ENCODE measurements around the gene TRMT11. TPM values are rescaled to one million over a fixed set of nuclear protein-coding genes. Genes with fewer than 3 reads are reported as not detected.
"Not testable (repeated sequence)": the region's sequence is repeated elsewhere in the genome, so short reads cannot be mapped to it uniquely, and the experiment has no call there.

Gene TRMT11
- total and polyA plus RNA-seq, 10 of the 15 experiments (the other 5 are each of a cell fraction or from before 2014, with no cell fraction given), result 34.0 to 81.1 (median 43.7) TPM

- DNase-seq (ENCODE audit: low read depth, low spot score); H3K4me1 ChIP-seq (ENCODE audit: control insufficient read depth, insufficient read depth, low read length); BruUV-seq (replicated peaks); H3K27me3 ChIP-seq (replicated peaks in 1 of 2; ENCODE audit: control insufficient read depth in 2 of 2, insufficient read depth in 2 of 2, low read length in 1 of 2); ATAC-seq; RAD21 ChIA-PET (ENCODE audit: unreplicated experiment); H3K9me3 ChIP-seq (replicated peaks; ENCODE audit: control insufficient read depth, insufficient read depth, low read length); POLR2A ChIA-PET; CTCF ChIA-PET; H4K20me1 ChIP-seq (ENCODE audit: control insufficient read depth, insufficient read depth); H3K79me2 ChIP-seq (ENCODE audit: control insufficient read depth, insufficient read depth, low read length); H2AFZ ChIP-seq (ENCODE audit: control insufficient read depth, low read depth, low read length); H3K9ac ChIP-seq (ENCODE audit: control insufficient read depth, insufficient read depth, low read length); H3K4me3 ChIP-seq; FAIRE-seq; H3K27ac ChIP-seq (ENCODE audit: control insufficient read depth, insufficient read depth); H3K4me2 ChIP-seq (ENCODE audit: control insufficient read depth, insufficient read depth); intact Hi-C loops (cut with micrococcal nuclease; ENCODE audit: unreplicated experiment): not testable (repeated sequence)
- SMC1A ChIA-PET (ENCODE audit: uncharacterized antibody, unreplicated experiment), result interaction anchor here (0.6 kb wide), 1 partner anchor 100 kb away, joined by 3 read pairs; no protein-coding TSS in a partner anchor
- in situ Hi-C loops (cut with MboI), result loop anchor here (25.0 kb wide), 1 partner anchor 639 kb away; no protein-coding TSS in a partner anchor
- H3K36me3 ChIP-seq (ENCODE audit: control insufficient read depth in 2 of 2, insufficient read depth in 2 of 2, low read length in 1 of 2), result peaks cover 2 to 17% of the 10 kb centered on the region in 2 experiments
- WGBS (ENCODE audit: insufficient coverage, insufficient replicate concordance, low lambda C conversion rate, missing lambda C conversion rate), result 95% methylated on average over 3 of the region's 3 CpGs
Observed at GRCh38 chr6:126023474-126023873, 37.1 kb downstream of the TRMT11 start.

GRCh38 chr6:126026001-126026400 lies 39.7 kb downstream of the TRMT11 start:
- no peak for FAIRE-seq
- SMC1A ChIA-PET (ENCODE audit: uncharacterized antibody, unreplicated experiment), result no interaction called here
- no peaks in the 10 kb centered on the region for H3K9me3 ChIP-seq (replicated peaks; ENCODE audit: control insufficient read depth, insufficient read depth, low read length)
- TF ChIP-seq BHLHE40 (IDR thresholded peaks at IDR 0.05; ENCODE audit: borderline replicate concordance in 1 of 2, low read depth in 2 of 2, low read length in 1 of 2) (no peak), TCF3 (IDR thresholded peaks at IDR 0.05; ENCODE audit: borderline replicate concordance, insufficient read depth, low read depth, low read length) (no peak), CEBPB (IDR thresholded peaks at IDR 0.05; ENCODE audit: borderline replicate concordance in 1 of 2, low read depth in 2 of 2, low read length in 2 of 2) (no peak), ZNF24 (IDR thresholded peaks at IDR 0.05) (no peak), ZBTB40 (IDR thresholded peaks at IDR 0.05; ENCODE audit: borderline replicate concordance) (no peak), E4F1 (IDR thresholded peaks at IDR 0.05; ENCODE audit: borderline replicate concordance, partially characterized antibody) (no peak), HDGF (IDR thresholded peaks at IDR 0.05) (no peak), POLR2A (IDR thresholded peaks at IDR 0.05; ENCODE audit: low read depth, low read length) (no peak), KLF5 (IDR thresholded peaks at IDR 0.05; ENCODE audit: partially characterized antibody) (no peak), RUNX3 (IDR thresholded peaks at IDR 0.05; ENCODE audit: low read length) (no peak), SREBF2 (IDR thresholded peaks at IDR 0.05; ENCODE audit: low read length) (no peak), IKZF2 (IDR thresholded peaks at IDR 0.05) (no peak), SMAD5 (IDR thresholded peaks at IDR 0.05; ENCODE audit: low read depth) (no peak)

More at GRCh38 chr6:126026001-126026400, 39.7 kb downstream of the TRMT11 start:
- ATAC-seq (no peak), DNase-seq (ENCODE audit: low read depth, low spot score) (no peak)
- in situ Hi-C loops (cut with MboI), result no loop called here
- Histone ChIP-seq H3K79me2 (ENCODE audit: control insufficient read depth, insufficient read depth, low read length) (no peaks in the 10 kb centered on the region), H2AFZ (ENCODE audit: control insufficient read depth, low read depth, low read length) (no peak overlapping the region), H3K4me1 (ENCODE audit: control insufficient read depth, insufficient read depth, low read length) (no peaks in the 10 kb centered on the region), H3K4me2 (ENCODE audit: control insufficient read depth, insufficient read depth) (no peak overlapping the region), H3K36me3 (ENCODE audit: control insufficient read depth in 2 of 2, insufficient read depth in 2 of 2, low read length in 1 of 2) (peaks cover 2 to 18% of the 10 kb centered on the region in 2 experiments), H3K27ac (ENCODE audit: control insufficient read depth, insufficient read depth) (no peak overlapping the region), H4K20me1 (ENCODE audit: control insufficient read depth, insufficient read depth) (no peaks in the 10 kb centered on the region), H3K9ac (ENCODE audit: control insufficient read depth, insufficient read depth, low read length) (no peak overlapping the region), H3K4me3 (no peak overlapping the region), H3K27me3 (replicated peaks in 1 of 2; ENCODE audit: control insufficient read depth in 2 of 2, insufficient read depth in 2 of 2, low read length in 1 of 2) (no peaks in the 10 kb centered on the region)
- POLR2A ChIA-PET, result no interaction called here
- intact Hi-C loops (cut with micrococcal nuclease; ENCODE audit: unreplicated experiment), result no loop called here
- RAD21 ChIA-PET (ENCODE audit: unreplicated experiment), result no interaction called here
- WGBS (ENCODE audit: insufficient coverage, insufficient replicate concordance, low lambda C conversion rate, missing lambda C conversion rate), result 98% methylated on average over 2 of the region's 2 CpGs
- no TSS peak for BruUV-seq (replicated peaks)
- CTCF ChIA-PET, result no interaction called here
